DLD1 (cell line): ENCODE measurements around the gene KCNK5.

Source experiments
- in situ Hi-C: cut with HindIII; loops from 2 replicates; pipeline ENCODE4 v1.10.0; 2017; ENCODE audit warnings: low sequenced_read_pairs

Gene KCNK5

DNA sequence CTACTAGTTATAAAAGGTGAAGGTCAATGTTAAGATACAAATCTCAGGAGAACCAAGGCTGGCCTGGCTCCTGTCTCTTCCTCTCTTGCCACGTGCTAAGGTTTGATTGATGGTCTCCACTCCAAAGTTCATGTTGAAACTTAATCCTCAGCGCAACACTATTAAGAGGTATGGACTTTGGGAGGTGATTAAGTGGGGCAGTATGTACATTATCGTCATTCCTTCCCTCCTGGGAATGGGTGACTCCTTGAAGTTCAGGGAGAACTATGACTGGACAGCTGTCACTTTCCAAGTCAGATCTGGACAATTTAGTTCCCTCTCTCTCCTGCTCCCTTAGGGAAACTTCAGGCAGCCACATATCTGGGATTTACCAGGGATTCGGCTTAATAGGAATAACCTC is 50.5 kb downstream of the KCNK5 start:
- in situ Hi-C loops: no loop called here

DNA sequence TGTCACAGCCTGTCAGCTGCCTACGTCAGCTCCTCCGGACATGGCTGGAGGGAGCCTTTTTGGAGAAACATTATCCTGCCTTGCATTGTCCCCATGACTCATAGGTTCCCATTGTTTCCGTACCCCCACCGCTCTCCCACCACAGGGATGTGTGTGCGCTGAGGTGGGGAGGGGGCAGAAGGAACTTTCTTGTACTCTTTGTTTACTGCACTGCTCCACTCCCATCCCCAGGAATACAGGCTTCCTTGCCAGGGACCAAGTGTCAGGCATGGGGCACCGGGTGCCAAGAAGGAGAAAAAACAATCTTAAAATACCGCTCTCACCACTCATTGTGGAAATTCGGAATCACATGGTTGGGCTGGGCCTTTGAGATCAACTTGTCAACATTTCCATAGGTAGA is 51.0 kb downstream of the KCNK5 start:
- in situ Hi-C loops: no loop called here

DNA sequence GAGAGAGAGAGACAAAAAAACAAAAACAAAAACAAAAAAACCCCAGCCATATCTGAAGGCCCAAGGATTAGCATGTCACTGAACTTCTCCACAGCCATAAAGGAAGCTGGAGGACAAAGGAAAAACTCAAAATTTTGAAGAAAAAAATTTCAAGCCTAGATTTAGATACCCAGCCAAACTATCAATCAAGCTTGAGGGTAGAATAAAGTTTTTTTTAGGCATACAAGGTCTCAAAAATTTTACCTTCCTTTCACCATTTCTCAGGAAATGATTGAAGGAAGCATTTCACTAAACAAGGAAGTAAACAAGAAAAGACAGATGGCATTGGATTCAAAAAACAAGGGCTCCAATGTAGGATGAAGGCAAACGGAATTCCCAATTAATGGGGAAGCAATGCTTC is 52.1 kb downstream of the KCNK5 start:
- in situ Hi-C loops: no loop called here

DNA sequence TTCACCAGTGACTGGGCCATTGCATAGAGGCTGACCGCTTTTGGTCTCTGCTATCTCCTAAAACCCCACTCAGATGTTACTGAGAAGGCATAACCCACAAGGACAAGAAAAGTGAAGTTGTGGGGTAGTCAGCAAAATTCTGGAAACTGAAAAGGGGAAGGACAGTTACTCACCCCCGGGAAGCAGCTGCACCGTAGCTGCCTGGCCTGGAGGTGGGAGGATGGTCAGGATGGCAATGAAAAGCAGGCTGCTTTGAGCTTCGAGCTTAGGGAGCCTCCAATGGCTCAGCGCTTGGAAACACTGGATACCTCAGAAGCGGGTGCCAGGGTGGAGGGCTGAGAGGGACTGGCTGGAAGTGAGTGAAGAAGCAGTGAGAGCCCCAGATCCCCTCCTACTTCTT is 56.0 kb downstream of the KCNK5 start:
- in situ Hi-C loops: no loop called here

DNA sequence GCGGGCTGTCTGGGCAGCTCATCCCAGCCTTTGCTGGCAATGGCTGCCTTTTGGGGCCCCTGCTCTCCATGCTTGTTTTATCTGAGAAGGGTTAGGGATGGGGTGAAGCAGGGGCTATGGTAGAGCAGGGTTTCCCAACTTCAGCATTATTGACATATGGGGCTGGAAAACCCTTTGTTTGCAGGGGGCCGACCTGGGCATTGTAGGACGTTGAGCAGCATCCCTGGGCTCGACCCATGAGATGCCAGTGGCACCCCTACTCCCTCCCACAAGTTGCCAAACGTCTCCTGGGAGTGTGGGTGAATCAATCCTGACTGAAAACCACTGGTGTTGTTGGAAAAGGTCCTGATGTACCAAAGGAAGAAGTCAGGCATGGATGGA is 56.9 kb downstream of the KCNK5 start:
- in situ Hi-C loops: no loop called here

DNA sequence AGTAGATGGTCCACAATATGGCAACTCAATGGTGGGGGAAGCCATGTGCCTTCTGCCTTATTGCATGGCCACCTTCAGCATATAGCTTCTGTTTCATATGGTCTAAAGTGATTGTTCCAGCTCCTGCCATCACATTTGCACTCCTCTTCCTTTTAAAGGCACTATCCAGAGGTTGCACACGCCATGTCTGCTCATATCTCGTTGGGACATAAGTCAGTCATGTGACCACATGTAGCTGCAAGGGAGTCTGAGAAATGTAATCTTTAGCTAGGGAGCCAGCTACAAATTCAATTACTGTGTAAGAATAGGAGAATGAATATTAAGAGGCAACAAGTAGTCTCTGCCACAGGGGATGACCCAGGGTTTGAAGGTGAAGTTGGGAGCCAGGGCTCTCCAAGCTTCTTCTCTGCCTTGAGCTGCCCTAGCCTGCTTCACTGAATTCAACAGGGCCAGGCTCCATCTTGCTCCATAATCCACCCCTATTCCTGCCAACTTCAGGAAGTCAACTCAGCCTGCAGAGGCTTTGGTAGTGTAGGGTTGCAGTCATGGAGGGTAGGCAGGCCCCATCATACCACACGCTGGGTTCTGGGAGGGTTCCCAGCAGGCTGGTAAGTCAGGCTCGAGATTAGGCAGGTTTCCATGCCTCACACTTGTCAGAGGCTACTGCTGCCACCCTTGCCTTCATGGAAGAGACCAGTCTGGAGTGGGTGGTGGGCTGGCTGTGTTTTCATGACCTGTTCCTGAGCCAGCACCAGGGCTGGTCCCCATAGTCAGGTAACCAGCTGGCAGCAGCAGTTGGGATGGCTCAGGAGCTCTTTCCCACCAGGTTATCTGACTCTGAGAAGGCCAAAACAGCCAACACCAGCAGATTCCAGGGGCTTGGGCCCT is 57.5 kb downstream of the KCNK5 start:
- in situ Hi-C loops: no loop called here

DNA sequence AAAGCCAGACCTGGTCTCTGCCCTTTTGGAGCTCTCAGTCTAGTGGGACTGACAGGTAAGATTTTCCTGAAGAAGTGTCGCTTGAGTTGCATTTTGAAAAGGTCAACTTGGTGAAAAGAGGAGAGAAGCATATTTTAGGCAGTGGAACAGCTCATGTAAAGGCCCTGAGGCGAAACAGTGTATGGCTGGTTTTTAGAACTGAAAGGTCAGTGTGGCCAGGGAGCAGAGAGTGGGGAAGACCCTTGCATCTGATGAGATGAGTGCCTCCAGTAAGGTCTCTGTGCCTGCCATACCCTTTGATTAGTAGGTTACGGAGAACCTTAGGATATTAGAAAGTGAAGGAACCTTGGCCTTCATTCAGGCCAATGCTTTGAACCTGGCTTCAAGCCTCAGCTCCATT is 58.4 kb downstream of the KCNK5 start:
- in situ Hi-C loops: no loop called here

DNA sequence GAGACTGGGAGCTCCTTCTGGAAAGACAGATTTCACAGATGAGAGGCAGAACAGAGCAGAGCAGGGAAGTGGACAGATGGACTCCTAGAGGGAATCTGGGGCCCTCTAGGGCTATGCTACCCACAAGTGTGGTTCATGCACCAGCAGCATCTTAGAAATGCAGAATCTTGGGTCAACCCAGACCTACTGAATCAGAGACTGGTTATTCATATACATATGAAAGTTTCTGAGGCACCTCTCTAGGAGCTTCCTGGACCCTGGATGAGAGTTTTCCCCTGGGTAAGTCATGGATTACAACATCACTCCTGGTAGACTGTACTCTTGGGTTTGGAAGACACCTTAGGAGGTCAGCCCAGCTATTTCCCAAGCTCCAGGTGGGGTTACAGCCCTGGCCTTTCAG is 58.9 kb downstream of the KCNK5 start:
- in situ Hi-C loops: no loop called here

DNA sequence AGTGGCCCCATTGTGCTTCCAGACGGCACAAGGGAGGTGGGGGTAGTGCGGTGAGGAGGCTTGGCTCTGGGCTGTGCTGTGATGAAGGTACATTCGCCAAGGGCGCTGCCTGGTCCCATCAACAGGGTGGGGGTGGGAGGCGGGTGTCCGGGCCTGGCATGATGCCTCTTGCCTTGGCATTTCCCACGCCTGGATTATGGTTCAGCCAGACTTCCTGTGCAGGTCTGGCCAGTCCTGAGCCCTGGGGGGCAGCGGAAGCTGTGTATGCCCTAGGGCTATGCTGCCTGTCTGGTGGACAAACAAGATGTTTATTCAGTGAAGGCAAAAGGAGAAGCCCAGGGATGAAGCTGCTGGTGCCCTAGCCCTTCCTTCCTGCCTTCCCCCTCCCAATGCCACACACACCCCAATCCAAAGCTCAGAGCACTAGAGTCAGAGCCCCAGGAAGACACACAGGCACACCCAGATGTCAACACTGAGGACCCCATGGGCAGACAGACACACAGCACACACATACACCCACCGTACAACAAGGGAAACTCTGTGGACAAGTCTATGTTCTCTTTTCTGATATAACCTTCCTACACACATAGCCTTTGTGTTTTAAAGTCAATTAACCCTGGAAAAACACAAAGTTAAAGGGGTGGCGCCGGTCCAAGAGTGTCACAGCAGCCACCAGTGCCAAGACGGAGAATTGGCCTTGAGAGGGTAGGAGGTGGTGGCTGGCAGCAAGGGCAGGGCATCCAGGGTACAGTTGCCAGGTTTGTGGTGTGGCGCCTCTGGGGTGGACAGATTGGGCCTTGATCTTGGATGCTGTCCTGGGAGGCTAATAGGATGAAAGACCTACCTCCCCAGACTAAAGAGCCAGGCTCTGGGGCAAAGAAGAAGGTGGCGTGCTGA is 59.6 kb downstream of the KCNK5 start:
- in situ Hi-C loops: no loop called here

DNA sequence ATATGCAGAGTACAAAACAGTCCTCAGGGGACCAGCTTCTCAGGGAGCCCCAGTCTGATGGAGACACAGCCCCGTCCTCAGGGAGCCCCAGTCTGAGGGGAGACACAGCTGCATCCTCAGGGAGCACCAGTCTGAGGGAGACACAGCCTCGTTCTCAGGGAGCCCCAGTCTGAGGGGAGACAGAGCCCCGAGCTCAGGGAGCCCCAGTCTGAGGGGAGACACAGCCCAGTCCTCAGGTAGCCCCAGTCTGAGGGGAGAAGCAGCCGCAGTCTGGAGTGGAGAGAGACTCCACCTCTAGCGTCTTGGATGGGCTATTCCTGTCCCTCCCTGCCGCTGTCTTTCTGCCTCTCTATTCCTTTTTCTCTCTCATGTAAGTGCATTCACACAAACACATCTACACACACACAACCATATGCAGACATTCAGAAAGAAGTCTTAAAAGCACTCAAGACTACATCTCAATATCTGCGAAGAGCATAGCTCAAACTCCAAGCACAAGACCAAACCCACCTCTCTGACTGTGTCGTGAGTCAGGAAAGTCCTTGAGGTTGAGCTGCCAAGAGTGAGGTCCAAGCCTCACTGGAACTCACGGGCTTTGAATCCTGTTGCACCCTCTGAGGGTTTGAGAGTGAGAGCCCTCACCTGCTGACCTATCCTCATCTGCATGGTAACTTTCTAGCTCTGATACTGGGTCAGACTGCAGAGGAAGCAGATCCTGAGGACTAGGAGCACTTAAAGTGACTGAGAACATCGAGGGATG is 61.2 kb downstream of the KCNK5 start:
- in situ Hi-C loops: no loop called here

DNA sequence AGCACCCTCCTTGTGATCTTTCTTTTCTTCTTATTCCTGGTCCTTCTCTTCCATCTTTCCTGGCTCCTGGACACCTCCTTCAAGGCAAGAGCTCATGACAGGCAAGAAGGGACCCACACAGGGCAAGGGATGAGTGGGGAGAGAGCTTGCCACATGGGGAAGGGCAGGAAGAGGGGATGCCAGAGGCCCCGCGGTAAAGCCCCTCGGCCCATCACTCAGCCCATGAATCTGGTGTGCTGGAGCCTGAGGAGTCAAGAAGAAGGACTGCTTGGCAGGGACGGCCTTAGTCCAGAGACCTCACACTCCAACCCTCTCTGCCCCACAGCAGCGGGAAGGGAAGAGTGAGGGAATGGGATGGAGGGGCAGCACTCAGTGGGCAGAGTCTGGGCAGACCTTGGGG is 62.0 kb downstream of the KCNK5 start:
- in situ Hi-C loops: no loop called here

DNA sequence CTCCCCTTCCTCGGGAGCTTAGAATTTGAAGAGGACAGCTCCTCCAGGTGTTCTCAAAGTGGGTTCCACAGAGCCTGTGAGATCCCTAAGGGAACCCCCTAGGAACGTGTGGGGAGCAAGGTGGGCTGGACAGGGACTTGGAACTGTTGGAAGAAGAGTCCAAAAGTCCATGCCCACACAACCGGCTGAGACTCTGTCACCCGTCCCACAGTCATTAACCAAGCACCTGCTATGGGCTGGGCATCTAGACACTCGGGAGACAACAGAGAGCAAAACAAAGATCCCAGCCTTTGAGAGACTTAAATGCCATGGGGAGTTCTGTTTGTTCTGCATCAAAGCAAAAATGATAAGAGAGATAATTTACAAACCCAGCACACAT is 62.4 kb downstream of the KCNK5 start:
- in situ Hi-C loops: no loop called here

DNA sequence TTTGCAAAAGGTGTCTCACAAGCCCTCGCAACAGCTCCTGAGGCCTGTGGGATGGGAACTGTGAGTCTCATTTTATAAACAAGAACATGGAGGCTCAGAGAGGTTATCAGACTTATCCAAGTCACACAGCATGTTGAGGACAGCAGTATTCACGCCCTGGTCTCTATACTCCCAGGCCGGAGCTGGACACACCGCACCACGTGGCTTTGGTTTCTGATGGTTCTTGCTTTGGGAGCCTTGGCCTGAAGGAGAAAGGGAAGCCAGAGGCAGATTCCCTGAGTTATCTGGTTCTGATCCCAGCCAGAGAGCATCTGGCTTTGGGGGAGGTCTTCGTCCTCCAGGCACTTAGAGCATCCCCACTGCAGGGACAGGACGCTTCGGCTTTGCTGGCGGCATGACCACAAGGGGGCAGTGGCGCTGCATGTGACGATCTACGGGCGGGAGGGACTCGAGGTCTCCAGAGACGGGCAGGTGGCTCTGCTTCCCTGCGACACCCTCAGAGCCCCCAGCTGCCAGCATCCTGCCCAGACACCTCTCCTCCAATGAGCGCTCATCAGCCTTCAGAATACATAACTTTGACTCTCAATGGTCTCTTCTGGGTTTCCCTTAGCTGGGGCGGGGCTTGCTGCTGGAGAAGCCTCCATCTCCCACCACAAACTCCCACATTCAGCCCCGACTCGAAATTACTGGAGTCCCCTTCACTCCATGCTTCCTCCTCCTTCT is 62.9 kb downstream of the KCNK5 start:
- in situ Hi-C loops: no loop called here

DNA sequence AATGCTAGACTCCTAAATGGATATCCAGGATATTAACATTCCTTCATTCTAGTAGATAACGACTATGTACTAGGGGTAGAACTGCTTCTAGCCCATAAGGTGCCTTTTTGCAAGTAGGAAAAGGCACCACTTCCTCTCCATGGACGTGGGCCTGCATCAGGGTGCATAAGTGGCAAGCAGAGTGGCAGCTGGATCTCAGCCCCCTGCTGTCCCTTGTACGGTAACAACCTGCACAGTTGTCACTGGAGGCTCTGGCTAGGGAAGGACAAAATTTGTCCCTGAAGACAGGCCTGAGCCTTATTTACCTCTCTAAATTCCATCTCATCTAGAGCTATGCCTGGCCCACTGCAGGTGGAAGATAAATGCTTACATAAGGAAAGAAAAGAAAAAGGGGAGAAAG is 71.8 kb downstream of the KCNK5 start:
- in situ Hi-C loops: no loop called here

DNA sequence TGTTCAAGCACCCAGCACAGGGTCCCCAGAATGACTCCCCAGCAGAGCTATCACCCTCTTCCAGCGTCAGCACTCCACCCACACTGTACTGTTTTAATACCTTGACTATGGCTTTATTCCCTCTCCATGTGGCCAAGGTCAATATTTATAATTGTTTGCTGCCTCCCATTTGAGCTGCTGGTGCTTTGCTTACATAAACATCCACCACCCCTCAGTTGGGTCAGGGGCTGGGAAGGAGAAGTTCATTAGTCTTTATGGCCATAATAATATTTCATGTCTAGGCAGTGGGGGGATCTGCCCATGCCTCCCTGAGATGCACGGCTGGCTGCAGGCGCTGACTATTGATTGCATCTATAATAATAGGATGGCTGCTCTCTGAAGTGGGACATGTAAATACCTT is 72.5 kb downstream of the KCNK5 start:
- in situ Hi-C loops: no loop called here

DNA sequence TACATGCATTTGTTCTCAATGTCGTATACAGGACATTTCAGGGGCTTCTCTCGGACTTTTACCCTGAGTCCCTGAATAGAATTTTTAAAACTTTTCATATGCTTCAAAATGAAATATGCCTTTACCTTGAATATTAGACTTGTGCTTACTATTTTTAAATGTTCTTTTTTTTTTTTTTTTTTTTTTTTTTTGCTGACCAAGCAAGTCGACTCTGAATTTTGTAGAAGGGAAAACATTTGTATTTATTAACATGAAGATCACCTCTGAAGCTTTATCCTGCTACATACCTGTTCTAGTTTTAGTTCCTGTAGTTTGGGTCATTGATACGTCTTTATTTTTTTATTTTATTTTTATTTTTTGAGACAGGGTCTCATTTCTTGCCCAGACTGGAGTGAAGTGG is 74.6 kb downstream of the KCNK5 start:
- in situ Hi-C loops: no loop called here

DNA sequence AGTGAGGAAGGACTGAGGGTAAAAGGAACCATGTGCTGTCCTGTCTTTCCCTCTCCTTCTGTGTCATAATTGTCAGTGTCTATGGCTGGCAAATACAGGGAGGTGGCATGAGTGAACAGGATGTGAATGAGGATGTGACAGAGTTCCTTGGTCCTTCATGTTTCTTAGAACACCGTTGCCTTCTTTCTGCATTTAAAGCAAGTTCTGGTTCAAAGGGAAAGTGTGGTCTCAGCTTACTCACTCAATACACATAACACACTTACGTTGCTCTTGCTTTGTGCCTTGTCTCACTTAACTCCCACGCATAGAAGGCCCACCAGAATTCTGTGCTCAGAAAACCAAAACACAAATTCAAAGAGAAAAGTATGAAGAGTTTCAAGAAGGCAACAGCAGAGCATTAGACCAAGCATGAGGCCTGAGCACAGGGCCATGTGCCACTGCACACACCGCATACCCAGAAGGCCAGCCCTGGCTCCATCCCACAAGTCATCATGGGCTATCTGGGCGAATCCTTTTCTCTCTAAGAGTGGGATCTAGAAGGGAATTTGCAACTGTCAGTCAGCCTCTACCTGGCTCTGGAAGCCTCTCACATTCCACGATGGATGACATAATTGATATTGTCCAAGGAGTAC is 75.4 kb downstream of the KCNK5 start:
- in situ Hi-C loops: no loop called here

DNA sequence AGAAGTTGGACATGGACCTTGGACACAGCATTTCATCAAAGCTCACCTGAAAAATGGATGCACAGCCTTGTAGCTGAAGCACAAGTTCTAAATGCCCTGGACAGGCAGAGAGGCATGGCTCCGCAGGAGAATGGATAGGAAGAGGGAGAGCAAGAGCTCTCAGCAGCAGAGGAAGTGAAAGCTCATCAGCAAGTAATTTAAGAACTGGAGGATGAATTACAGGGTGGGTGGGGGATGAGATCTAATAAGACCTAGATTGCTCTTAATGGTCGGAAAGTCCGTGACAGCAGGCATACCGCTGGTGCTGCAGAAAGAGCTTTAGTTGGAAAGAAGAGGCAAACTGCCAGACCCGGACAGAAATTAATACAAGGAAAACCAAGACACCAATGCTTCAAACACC is 77.0 kb downstream of the KCNK5 start:
- in situ Hi-C loops: no loop called here

DNA sequence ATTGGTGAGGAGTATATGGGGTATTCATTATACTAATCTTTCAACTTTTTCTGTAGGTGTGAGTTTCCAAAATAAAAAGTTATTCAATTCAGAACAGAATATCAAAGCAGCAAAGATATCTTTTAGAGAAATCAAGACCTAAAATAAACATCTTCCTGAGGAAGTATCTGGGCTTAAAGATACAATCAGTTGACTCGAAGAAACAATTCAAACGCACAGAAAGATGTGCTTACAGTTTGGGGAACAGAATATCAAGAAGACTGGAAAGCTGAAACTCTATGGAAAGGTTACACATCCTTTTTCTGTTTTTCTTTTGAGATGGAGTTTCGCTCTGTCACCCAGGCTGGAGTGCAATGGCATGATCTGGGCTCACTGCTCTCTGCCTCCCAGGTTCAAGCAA is 78.1 kb downstream of the KCNK5 start:
- in situ Hi-C loops: no loop called here

DNA sequence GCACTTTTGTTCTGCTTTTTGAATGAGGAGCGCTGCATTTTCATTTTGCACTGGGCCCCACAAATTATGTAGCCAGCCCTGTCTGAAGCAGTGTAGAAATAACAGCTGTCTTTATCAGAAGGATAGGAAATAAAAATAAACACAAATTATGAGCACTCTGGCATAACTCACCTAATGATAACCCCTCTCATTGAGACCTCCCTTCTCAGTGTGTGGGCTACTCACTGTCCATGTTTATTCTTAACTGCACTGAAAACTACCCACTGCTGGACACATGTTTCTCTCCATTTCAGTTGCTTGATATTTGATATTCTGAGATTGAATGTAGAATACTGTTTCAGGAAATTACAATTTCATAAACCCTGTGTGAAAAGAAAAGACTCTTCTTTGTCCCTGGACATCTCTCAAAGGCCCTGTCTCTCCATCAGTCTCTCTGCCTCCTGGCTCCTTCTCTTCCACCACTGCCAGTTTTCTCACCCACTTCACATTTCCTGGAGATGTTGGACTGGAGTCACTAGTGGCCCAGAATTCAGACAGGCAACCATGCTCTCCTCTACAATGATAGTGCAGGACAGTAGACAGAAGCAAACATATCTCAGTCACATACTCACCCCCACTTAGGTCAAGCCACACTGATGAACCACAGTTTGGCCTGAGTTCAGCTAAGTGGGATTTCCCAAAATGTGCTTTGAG is 84.6 kb downstream of the KCNK5 start:
- in situ Hi-C loops: no loop called here
